Endothelial cell of umbilical vein (primary cell): ENCODE data around the gene MYOG.

Experiments used
- CTCF ChIP-seq, 2 donors: IDR thresholded peaks; 1 replicate in 1 of 2; 2 replicates in 1 of 2; pipeline ENCODE4 v1.5.1; 2011; ENCODE audit warnings: low read length in 2 of 2, mild to moderate bottlenecking in 2 of 2, moderate library complexity in 2 of 2, control low read depth in 1 of 2, inconsistent platforms in 1 of 2, low read depth in 1 of 2; ENCODE audit not compliant: insufficient read depth in 1 of 2; ENCODE audit errors: extremely low read depth in 1 of 2
- EZH2 ChIP-seq: IDR thresholded peaks from 2 replicates; pipeline ENCODE4 v1.6.1; 2012; ENCODE audit warnings: borderline replicate concordance, low read depth, mild to moderate bottlenecking, moderate library complexity, low read length, inconsistent platforms; ENCODE audit not compliant: severe bottlenecking
- JUN ChIP-seq: IDR thresholded peaks from 2 replicates; pipeline ENCODE4 v1.6.1; 2011; ENCODE audit warnings: borderline replicate concordance, low read depth; ENCODE audit not compliant: insufficient read length, insufficient read depth
- POLR2A ChIP-seq: IDR thresholded peaks from 2 replicates; pipeline ENCODE4 v1.6.1; 2012; ENCODE audit warnings: low read depth, mild to moderate bottlenecking, control low read depth, low read length
- POLR2AphosphoS5 ChIP-seq: IDR thresholded peaks from 2 replicates; pipeline ENCODE4 v1.6.1; 2012; ENCODE audit warnings: low read depth, mild to moderate bottlenecking, control low read depth, low read length, moderate library complexity; ENCODE audit not compliant: insufficient read depth

GRCh38 chr1:203095061-203095690 lies 9.4 kb upstream of the MYOG start:
- TF ChIP-seq POLR2A (no peak), CTCF (IDR thresholded peaks at IDR 0.05; ENCODE audit: extremely low read depth in 1 of 2, insufficient read depth in 1 of 2, low read depth in 1 of 2, low read length in 2 of 2) (no peak), JUN (no peak), EZH2 (no peak), POLR2AphosphoS5 (no peak)
